ENCODE measurements around the gene ADCY9.

ADCY9 gene

GRCh38 chr16:4096509-4096908, 19.7 kb downstream of the ADCY9 start:
- FAIRE-seq = no peak
- no peak for DNase-seq (ENCODE audit: low spot score)

- DNase-seq (ENCODE audit: low spot score) (no peak), FAIRE-seq (no peak)
Measured at GRCh38 chr16:4094127-4094773, 22.0 kb downstream of the ADCY9 start.

- no peak for DNase-seq (ENCODE audit: low spot score)
- FAIRE-seq = no peak
Measured at GRCh38 chr16:4093495-4094126, 22.6 kb downstream of the ADCY9 start.

GRCh38 chr16:4092547-4093265, 23.5 kb downstream of the ADCY9 start:
- no peak for DNase-seq (ENCODE audit: low spot score)
- no peak for FAIRE-seq

- FAIRE-seq = no peak
- DNase-seq (ENCODE audit: low spot score) = no peak
Measured at GRCh38 chr16:4091240-4092012, 24.8 kb downstream of the ADCY9 start.

- DNase-seq (ENCODE audit: low spot score) = no peak
- FAIRE-seq = no peak
Measured at GRCh38 chr16:4090351-4090851, 25.8 kb downstream of the ADCY9 start.

- FAIRE-seq = no peak
Measured at GRCh38 chr16:4089811-4090301, 26.4 kb downstream of the ADCY9 start.

GRCh38 chr16:4089251-4089810, 26.9 kb downstream of the ADCY9 start:
- DNase-seq (ENCODE audit: low spot score) = no peak
- FAIRE-seq = no peak

More at GRCh38 chr16:4089811-4090301, 26.4 kb downstream of the ADCY9 start:
- no peak for DNase-seq (ENCODE audit: low spot score)

GRCh38 chr16:4087990-4088577, 28.2 kb downstream of the ADCY9 start:
- no peak for FAIRE-seq
- no peak for DNase-seq (ENCODE audit: low spot score)

GRCh38 chr16:4087099-4087885, 28.9 kb downstream of the ADCY9 start:
- DNase-seq (ENCODE audit: low spot score) = no peak
- peak; percentile 5 for FAIRE-seq

- no peak for DNase-seq (ENCODE audit: low spot score)
- peak; percentile 27 for FAIRE-seq
Measured at GRCh38 chr16:4086153-4086552, 30.1 kb downstream of the ADCY9 start.

GRCh38 chr16:4085405-4085970, 30.8 kb downstream of the ADCY9 start:
- peak; percentile 49 for DNase-seq (ENCODE audit: low spot score)
- peak; percentile 35 for FAIRE-seq

- DNase-seq (ENCODE audit: low spot score) (no peak), FAIRE-seq (no peak)
Measured at GRCh38 chr16:4083347-4083870, 32.8 kb downstream of the ADCY9 start.

GRCh38 chr16:4082474-4083044, 33.7 kb downstream of the ADCY9 start:
- no peak for DNase-seq (ENCODE audit: low spot score)
- FAIRE-seq = peak; percentile 99

GRCh38 chr16:4081521-4082021, 34.7 kb downstream of the ADCY9 start:
- FAIRE-seq (no peak), DNase-seq (ENCODE audit: low spot score) (no peak)

GRCh38 chr16:4081047-4081446, 35.2 kb downstream of the ADCY9 start:
- DNase-seq (ENCODE audit: low spot score) (no peak), FAIRE-seq (no peak)

GRCh38 chr16:4077174-4077649, 39.0 kb downstream of the ADCY9 start:
- no peak for FAIRE-seq

GRCh38 chr16:4075534-4075933, 40.7 kb downstream of the ADCY9 start:
- FAIRE-seq = no peak
- DNase-seq (ENCODE audit: low spot score) = no peak

More at GRCh38 chr16:4077174-4077649, 39.0 kb downstream of the ADCY9 start:
- no peak for DNase-seq (ENCODE audit: low spot score)
